ENCODE data around the gene SMIM9.

GRCh38 chrX:154802947-154803346 is 31.5 kb downstream of the SMIM9 start:
- TF ChIP-seq EZH2 (IDR thresholded peaks at IDR 0.05) (no peak), POLR2AphosphoS5 (IDR thresholded peaks at IDR 0.05; ENCODE audit: borderline replicate concordance, low read depth, low read length) (no peak)

Data from SK-N-MC (cell line).